HG03175 (cell line): ENCODE results near the gene ELL2.
"Not testable (repeated sequence)": the region's sequence is repeated elsewhere in the genome, so short reads cannot be mapped to it uniquely, and the experiment has no call there.

ENCODE experiments used
- ATAC-seq: cut with Tn5 transposase; IDR thresholded peaks from one replicate; pipeline ENCODE4 v1.9.1; 2021; ENCODE audit warnings: mild to moderate bottlenecking, moderate library complexity; ENCODE audit not compliant: unreplicated experiment

The ELL2 gene

DNA sequence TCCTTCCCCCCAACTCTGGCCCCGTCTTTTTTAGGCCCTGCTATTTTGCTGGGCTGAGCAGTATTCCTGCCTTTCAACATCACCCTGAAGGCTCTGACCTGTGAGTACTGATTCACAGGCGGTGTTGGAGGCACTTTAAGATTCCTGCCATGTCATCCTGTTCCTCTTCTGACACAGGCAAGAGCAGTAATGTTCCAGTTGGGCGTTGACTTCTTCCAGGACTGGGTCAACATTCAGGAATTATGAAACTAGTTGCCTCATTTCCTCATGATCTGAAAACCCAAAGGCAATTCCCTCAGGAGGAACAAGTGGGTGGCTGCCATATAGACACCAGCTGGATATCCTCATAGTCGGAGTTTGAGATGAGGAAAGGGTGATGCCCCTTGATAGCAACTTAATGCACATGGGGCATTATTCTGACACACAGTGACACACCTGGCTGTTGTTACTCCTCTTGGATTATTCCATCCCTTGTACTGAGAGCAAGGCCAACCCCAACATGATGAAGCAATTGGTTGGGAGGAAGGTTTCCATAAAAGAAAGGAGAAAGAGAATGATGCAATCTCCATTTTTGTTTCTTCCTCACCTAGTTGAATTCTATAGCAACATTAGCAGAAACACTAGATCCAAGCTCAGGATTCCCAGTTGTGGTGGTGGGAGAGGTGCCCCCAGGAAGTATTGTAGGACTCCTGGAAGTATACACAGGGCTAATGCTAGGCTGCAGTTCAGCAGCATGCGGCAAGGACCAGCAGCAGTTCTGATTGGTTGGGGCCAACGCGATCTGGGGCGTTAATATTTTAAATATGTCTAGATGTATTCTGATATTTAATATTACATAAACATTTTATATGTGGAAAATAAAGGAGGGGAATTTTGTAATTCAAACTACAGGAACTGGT lies 119.5 kb downstream of the ELL2 start:
- ATAC-seq, result no peak

DNA sequence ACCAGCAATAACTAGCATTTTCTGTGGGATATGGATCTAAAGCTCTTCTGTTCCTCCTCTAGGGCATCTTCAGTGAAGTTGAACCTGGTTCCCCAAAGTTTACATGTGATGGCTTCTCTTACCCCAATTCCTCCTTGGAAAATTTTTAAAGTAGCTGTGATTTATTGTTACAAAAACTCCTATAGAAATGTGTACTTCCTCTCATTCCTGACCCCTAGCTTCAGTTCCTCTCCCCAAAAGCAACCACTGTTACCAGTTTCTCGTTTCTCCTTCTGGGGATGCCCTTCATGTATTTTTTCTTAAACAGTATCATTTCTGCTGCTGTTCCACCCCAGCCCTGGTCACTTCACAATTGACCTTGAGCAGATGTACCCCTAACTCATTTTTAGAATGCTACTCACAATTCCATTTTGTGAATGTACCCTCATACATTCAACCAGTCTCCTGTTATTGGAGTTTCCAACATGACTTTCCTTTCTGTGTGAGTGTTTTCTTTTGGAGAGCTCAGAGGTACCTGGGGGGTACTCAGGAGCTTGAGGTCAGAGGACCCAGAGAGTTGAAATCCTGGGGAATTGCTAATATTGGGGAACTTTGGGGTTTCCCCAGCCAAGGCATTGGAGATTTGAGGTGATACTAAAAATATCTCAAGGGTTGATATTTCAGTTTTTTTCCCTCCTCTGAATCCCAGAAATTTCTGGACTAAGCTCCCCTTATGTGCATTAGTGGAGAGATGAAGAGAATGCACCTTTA lies 120.5 kb downstream of the ELL2 start:
- ATAC-seq, result no peak

DNA sequence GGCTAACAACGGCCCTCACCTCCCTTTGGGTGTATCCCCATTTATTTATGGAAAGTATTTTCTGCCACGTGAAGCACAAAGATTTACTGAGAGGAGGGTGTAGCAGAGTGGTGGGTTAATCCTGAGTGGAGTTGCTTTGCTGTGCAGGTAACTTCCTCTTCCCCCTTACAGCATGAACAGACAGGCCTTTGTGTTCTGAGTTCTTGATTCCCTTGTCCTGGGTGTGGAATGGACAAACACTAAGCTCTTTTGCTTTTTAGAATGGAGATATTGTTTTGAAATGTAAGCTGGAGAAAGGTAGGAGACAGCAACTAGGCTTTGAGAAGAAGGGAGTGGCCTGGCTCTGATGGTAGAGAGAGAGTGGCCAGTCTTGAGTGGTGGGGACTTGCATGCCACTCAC lies 122.0 kb downstream of the ELL2 start:
- ATAC-seq, result no peak

GRCh38 chr5:95838556-95838955 lies 123.1 kb downstream of the ELL2 start:
- ATAC-seq, result no peak

GRCh38 chr5:95838001-95838520 lies 123.6 kb downstream of the ELL2 start:
- ATAC-seq, result no peak

- ATAC-seq, result no peak
Measured at GRCh38 chr5:95837492-95837891, 124.2 kb downstream of the ELL2 start.

DNA sequence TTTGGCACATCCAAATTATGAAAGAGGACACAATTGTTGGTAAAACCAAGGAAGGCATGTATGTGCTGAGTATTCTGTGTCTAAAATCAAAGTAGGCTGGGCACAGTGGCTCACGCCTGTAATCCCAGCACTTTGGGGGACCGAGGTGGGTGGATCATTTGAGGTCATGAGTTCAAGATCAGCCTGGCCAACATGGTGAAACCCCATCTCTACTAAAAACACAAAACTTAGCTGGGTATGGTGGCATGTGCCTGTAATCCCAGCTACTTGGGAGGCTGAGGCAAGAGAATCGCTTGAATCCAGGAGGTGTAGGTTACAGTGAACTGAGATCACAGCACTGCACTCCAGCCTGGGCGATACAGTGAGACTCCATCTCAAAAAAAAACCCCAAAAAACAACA lies 124.7 kb downstream of the ELL2 start:
- not testable (repeated sequence) for ATAC-seq

- no peak for ATAC-seq
Measured at GRCh38 chr5:95836544-95836943, 125.1 kb downstream of the ELL2 start.

DNA sequence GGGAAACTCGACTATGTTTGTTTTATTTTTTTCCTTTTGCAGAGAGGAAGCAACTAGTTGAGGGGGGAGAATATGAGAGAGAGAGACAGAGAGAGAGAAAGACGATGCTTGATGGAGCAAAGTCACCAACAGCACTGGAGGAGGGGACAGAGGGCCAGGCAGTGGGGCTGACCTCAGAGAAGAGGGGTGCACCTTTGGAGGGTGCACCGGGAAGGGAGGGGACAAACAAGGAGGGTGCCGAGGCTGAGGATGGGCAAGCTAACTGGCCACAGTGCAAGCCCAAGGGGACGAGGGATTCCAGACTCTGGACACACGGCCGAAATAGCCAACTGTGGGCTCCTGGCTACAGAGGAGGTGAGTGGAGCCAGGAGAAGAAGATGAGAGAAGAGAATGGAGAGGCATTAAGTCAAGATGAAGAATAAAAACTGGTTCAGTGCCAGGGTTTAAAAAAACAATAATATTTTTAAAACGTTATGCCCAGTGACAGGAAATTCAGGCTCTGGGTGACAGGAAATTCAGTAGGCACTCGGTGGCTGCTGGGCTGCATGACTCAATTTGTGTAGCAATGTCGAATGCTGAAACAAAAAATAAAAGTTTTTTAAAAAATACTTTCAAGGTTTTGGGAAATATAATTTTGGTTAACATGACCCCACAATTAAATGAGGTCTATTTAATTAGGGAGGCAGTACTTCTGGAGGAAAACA lies 125.8 kb downstream of the ELL2 start:
- ATAC-seq, result no peak
